GM21515 (cell line): ENCODE measurements around the gene PLCB1.

Experiments
- ATAC-seq: cut with Tn5 transposase; IDR thresholded peaks from one replicate; pipeline ENCODE4 v1.9.1; 2021; ENCODE audit not compliant: unreplicated experiment

Gene PLCB1

GRCh38 chr20:8855315-8855714, 723.2 kb downstream of the PLCB1 start:
- no peak for ATAC-seq

- ATAC-seq = no peak
Measured at GRCh38 chr20:8856668-8857067, 724.6 kb downstream of the PLCB1 start.

GRCh38 chr20:8858181-8858787, 726.2 kb downstream of the PLCB1 start:
- no peak for ATAC-seq

GRCh38 chr20:8860011-8860495, 728.0 kb downstream of the PLCB1 start:
- ATAC-seq = no peak

GRCh38 chr20:8862092-8862491, 730.0 kb downstream of the PLCB1 start:
- ATAC-seq = no peak

GRCh38 chr20:8865636-8866035, 733.6 kb downstream of the PLCB1 start:
- ATAC-seq = no peak

- ATAC-seq = no peak
Measured at GRCh38 chr20:8867038-8867740, 735.1 kb downstream of the PLCB1 start.

GRCh38 chr20:8870652-8871051, 738.6 kb downstream of the PLCB1 start:
- ATAC-seq = no peak

- ATAC-seq = no peak
Measured at GRCh38 chr20:8874437-8874836, 742.4 kb downstream of the PLCB1 start.

GRCh38 chr20:8875586-8875985, 743.5 kb downstream of the PLCB1 start:
- ATAC-seq = no peak

- ATAC-seq = no peak
Measured at GRCh38 chr20:8876366-8876765, 744.3 kb downstream of the PLCB1 start.

GRCh38 chr20:8877294-8877693, 745.2 kb downstream of the PLCB1 start:
- ATAC-seq = no peak

- no peak for ATAC-seq
Measured at GRCh38 chr20:8879669-8880068, 747.6 kb downstream of the PLCB1 start.

GRCh38 chr20:8880085-8880853, 748.2 kb downstream of the PLCB1 start:
- ATAC-seq = no peak

GRCh38 chr20:8891039-8891438, 759.0 kb downstream of the PLCB1 start:
- no peak for ATAC-seq

- ATAC-seq = no peak
Measured at GRCh38 chr20:8895472-8895871, 763.4 kb downstream of the PLCB1 start.

- ATAC-seq = no peak
Measured at GRCh38 chr20:8898823-8899222, 766.8 kb downstream of the PLCB1 start.

- ATAC-seq = no peak
Measured at GRCh38 chr20:8901237-8902025, 769.4 kb downstream of the PLCB1 start.

GRCh38 chr20:8903655-8904605, 771.9 kb downstream of the PLCB1 start:
- ATAC-seq = no peak

GRCh38 chr20:8909596-8909995, 777.5 kb downstream of the PLCB1 start:
- no peak for ATAC-seq
